MV-4-11 (cell line): ENCODE results near the gene GSKIP.
"Not testable (repeated sequence)": the region's sequence is repeated elsewhere in the genome, so short reads cannot be mapped to it uniquely, and the experiment has no call there.

Source experiments
- DNase-seq: peaks from one replicate; lab custom pipeline; 2025; lab: John Stamatoyannopoulos, UW

Gene GSKIP

GRCh38 chr14:96362965-96363750, at the start of gene GSKIP, which contains the start of gene ATG2B:
GSKIP (plus strand) TSS chr14:96363526; CDS start chr14:96382248, 18,722 bp downstream.
ATG2B (minus strand) TSS chr14:96363341; CDS start chr14:96362976, 365 bp downstream.
- DNase-seq: peak; percentile 81

DNA sequence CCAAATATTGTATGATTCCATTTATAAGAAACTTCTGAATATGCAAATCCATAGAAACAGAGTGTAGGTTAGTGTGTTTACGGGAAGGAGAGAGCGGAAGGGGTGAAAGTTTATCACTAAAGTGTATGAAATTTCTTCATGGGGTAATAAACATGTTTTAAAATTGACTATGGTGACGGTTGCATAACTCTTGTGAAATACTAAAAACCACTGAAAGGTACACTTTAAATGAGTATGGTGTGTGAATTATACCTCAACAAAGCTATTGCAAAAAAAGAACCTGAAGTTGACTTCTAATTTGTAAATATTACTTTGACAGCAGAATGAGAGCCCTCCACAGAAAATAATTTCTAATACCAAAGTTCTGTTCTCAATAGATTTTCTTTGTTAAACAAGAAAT, 47.2 kb upstream of the GSKIP start:
- DNase-seq: no peak

DNA sequence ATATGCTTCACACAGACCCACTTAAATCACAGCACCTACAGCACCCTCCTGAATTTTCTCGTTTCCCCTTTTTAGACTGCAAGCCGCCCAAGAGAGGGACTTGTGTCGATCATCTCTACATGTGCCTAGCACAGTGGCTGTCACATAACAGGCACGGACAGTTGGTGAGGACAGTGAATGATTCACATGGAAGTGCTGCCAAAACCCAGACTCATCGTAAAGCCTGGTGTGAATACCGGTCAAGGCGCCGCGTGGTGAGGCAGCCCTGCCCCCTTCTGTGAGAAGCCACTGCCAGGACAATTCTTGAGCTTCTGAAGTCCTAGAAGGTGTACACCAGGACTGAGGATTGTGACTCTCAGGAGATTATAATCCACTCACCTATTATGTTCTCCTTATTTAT, 44.5 kb upstream of the GSKIP start:
- no peak for DNase-seq

DNA sequence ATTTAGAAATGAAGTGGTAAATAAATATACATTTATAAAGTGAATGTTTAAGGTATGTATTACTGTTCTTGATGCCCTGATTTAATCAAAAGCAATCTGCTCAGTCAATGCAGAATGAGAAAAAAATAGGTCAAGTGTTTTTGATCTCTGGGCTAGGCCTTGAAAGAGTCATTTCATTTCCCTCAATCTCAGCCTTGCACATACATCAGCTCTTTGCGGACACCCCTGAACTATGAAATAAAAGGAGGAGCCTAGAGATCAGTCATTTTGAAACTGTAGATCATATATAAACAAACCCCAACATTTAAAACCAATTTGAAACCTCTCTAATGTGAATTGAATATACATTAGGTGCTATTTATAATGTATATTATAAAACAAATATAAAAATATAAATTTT, 42.7 kb upstream of the GSKIP start:
- no peak for DNase-seq

DNA sequence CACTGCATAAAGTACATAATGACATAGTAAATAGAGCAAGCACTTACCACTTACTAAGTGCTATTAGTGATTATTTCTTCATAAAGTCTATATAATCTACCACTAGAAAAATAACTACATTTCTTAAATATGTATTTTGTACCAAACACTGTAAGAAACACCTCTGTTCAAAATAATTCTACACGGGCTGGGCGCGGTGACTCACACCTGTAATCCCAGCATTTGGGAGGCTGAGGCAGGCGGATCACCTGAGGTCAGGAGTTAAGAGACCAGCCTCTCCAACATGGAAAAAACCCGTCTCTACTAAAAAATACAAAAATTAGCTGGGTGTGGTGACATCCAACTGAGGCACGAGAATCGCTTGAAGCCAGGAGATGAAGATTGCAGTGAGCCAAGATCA, 39.1 kb upstream of the GSKIP start:
- no peak for DNase-seq

DNA sequence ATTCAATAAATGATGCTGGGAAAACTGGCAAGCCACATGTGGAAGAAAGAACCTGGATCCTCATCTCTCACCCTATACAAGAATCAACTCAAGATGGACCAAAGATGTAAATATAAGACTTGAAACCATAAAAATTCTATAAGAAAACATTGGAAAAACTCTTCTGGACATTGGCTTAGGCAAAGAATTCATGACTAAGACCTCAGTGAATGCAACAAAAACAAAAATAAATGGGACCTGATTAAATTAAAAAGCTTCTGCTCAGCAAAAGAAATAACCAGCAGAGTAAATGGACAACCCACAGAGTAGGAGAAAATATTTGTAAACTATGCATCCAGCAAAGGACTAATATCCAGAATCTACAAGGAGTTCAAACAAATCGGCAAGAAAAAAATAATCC, 24.8 kb upstream of the GSKIP start:
- no peak for DNase-seq

- no peak for DNase-seq
Observed at GRCh38 chr14:96341323-96341722, 22.0 kb upstream of the GSKIP start.

GRCh38 chr14:96345669-96346068, 17.7 kb upstream of the GSKIP start:
- no peak for DNase-seq

DNA sequence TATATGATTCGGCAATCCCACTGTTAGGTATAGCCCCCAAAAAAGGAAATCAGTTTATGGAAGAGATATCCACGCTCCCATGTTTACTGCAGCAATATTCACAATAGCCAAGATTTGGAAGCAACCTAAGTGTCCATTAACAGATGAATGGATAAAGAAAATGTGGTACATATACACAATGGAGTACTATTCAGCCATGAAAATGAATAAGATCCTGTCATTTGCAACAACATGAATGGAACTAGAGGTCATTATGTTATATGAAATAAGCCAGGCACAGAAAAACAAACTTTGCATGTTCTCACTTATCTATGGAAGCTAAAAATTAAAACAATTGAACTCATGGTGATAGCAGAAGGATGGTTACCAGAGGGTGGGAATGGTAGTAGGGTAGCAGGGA, 15.4 kb upstream of the GSKIP start:
- DNase-seq: not testable (repeated sequence)

DNA sequence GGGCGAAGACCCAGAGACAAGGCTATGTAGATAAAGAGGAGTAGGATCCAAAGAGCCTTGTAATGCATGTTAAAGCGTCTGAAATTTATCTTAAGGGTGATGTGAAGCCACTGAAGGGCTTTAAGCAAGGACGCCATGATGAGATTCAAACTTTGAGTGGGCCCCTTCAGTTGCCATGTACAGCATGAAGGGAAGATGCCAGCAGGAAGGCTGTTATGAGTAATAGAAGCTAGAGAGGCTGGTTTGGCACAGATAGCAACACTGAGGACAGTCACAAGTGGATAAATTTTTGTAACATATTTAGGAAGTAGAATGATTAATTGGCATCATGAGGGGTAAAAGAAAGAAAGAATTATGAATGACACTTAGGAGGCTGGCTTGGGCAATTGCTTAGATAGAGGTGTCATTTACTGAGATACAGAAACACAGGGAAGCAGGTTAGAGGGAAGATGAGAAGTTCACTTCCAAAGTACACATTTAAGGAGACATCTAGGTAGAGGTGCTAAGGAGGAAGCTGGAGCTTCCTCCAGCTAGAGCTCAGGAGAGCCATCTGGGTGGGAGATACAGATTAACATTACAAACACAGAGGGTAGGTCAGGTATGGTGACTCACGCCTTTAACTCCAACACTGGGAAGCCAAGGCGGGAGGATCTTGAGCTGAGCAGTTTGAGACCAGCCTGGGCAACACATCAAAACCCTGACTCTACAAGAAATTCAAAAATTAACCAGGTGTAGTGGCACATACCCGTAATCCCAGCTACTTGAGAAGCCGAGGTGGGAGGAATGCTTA, 13.8 kb upstream of the GSKIP start:
- DNase-seq: no peak

DNA sequence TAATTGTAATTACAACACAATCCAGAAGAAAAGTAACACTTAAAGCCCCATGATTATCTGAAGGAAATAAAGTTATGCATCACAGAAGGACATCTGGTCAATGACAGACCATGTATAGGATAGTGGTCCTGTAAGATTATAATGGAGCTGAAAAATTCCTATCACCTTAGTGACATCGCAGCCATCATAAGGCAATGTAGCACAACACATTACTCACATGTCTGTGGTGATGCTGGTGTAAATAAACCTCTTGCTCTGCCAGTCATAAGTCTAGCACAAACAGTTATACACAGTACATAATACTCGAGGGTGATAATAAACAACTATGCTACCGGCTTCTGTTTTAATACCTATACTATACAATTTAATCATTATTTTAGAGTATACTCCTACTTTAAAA, 11.3 kb upstream of the GSKIP start:
- no peak for DNase-seq

GRCh38 chr14:96352708-96353107, 10.6 kb upstream of the GSKIP start:
- DNase-seq: no peak

DNA sequence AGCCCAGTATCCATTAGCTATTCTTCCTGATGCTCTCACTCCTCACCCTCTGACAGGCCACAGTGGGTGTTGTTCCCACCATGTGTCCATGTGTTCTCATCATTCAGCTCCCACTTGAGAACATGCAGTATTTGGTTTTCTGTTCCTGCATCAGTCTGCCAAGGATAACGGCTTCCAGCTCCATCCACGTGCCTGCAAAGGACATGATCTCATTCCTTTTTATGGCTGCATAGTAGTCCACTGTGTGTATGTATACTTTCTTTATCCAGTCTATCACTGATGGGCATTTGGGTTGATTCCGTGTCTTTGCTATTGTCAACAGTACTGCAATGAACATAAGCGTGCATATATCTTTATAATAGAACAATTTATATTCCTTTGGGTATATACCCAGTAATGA, 9.1 kb upstream of the GSKIP start:
- no peak for DNase-seq

DNA sequence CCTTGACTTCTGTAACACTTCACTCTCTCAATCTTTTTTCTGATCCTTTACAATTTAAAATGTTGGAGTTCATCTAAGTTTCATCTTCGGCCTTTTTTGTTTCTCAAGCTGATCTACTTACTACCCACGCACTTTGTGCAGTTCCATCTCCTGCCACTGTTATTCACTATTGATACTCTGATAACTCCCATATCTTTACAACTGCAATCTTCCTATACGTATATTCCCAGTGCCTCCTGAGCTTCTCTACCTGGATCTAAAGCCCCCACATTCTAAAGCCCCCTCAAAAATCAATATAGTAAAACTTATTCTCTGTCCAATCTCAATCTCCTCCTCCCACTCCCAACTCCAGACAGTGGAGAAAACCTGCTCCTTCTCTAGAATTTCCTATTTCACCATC, 6.1 kb upstream of the GSKIP start:
- DNase-seq: no peak

DNA sequence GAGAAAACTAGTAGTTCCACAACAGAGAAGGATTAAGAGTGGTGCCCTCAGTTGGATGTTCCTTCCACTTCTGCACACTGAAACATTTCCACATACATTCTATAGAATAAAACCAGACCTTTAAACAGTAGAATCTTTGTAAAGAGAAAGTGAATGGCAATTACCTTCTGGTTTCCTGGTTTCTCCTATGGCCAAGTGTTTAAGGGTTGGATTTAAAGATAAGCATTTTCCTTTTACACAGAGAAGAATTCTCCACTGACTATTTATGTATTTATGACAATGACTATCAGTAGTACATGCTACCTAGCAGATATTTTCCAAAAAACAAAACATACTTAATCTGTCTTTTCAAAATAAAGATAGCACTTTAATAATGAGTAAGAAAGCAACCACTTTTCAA, 3.4 kb upstream of the GSKIP start:
- DNase-seq: no peak

GRCh38 chr14:96362071-96362964, 1.0 kb upstream of the GSKIP start:
- DNase-seq: peak; percentile 59

DNA sequence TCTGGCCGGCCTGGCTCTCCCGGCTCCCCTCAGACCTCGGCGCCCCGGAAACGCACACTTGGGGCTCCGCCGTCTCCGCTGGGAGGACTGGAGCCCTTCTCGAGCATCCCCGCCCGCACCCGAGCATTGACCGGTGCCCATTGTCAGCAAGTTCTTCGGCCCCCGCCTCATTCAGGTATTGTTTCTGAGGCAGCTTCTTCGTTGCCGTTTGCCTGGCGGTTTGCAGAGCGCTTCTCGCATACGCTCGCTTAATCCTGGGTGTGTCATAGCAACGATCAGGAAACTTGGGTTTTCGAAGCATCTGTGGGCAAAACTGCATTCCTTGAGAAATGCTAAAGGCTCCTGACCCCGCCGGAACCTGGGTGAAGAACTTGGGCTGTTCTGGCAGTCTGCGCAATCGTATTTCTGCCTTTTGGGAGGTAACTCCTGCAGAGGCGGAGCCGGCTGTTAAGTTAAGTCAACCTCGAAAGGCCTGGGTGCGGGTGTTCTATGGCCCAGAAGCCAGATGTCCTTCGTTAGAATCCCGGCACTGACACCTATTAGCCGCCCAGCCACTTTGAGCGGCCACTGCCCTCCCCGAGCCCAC, 518 bp downstream of the GSKIP start:
- DNase-seq: peak; percentile 60

DNA sequence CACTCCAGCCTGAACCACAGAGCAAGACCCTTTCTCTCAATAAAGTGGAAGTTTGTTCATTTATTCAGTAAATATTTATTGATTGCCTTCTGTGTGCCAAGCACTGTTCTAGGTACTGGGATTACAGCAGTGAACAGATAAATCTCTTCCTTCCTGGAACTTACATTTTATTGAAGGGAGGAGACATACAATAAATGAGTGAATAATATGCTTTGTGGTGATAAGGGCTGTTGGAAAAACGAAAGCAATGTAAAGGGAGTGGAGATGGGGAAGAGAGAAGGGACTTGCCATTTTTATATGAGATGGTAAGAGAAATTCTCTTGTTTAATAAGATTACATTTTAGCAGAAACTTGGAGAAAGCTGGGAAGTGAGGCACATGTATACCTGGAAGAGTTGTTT, 1.6 kb downstream of the GSKIP start:
- no peak for DNase-seq

DNA sequence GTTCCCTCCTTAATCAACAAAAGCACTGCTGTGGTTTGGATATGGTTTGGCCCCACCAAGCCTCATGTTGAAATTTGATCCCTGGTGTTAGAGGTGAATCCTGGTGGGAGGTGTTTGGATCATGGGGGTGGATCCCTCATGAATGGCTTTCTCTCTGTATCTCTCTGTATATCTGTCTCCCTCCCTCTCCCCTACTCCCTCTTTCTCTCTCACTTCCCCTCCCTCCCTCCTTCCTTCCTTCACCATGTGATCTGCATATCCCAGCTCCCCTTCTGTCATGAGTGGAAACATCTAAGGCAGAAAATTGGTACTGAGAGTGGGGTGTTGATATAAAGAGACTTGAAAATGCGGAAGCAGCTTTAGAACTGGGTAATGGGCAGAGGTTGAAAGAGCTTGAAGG, 5.2 kb downstream of the GSKIP start:
- DNase-seq: peak; percentile 64

DNA sequence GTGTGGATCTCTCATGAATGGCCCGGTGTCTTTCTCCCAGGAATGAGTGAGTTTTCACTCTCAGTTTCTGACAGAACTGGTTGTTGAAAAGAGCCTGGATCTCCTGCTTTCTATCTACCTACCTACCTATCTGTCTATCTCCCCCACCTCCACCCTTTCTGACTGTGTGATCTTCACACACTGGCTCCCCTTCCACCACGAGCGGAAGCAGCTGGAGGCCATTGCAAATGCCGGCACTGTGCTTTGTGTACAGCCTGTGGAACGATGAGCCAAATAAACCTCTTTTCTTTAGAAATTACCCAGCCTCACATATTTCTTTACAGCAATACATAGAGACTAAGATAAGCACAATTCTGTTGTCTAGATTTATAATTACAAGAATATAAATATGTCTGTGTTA, 7.2 kb downstream of the GSKIP start:
- DNase-seq: no peak

- no peak for DNase-seq
Observed at GRCh38 chr14:96373538-96373937, 10.2 kb downstream of the GSKIP start.

DNA sequence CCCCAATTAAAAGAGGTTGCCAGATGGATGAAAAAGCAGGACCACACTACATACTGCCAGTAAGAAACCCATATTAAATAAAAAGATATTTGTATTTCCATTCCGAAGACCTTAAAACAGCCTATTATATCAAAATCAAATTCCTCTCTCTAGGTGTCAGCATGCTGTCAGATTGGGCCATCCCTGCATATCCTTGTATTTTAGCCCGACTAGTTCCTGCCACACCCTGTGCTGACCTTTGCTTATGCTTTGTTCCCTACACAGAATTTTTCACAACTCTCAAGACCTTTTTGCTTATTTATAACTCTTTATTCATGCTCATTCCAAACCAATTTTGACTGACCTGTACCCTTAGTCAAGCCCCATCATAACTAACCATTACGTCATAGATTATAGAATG, 12.8 kb downstream of the GSKIP start:
- no peak for DNase-seq
